Esophagus squamous epithelium (tissue), 5 donors: ENCODE results near the gene AKAP14. TPM values are rescaled to one million over a fixed set of nuclear protein-coding genes. Genes with fewer than 3 reads are reported as not detected.
A peak's percentile ranks its signal among the peaks of the same experiment; 100 is the strongest.
"Not testable (repeated sequence)": the region's sequence is repeated elsewhere in the genome, so short reads cannot be mapped to it uniquely, and the experiment has no call there.

Experiments
- DNase-seq: peaks from one replicate; lab custom pipeline; 2025; lab: John Stamatoyannopoulos, UW
- H3K27ac ChIP-seq, 4 donors: fragments of 200-600 bp; sonication (generic); one replicate each; pipeline ENCODE4 v1.5.1; 2016 to 2019; ENCODE audit warnings: mild to moderate bottlenecking in 1 of 4
- H3K27me3 ChIP-seq, 4 donors: fragments of 200-600 bp; sonication (generic); 1 replicate in 3 of 4; 2 replicates in 1 of 4; pipeline versions ENCODE4 v1.5.1 to v1.6.0; 2017 to 2021; ENCODE audit warnings: antibody characterized with exemption in 1 of 4
- H3K36me3 ChIP-seq, 3 donors: fragments of 200-600 bp; sonication (generic); one replicate each; pipeline ENCODE4 v1.5.1; 2016 to 2019
- H3K4me1 ChIP-seq, 3 donors: fragments of 200-600 bp; sonication (generic); one replicate each; pipeline ENCODE4 v1.5.1; 2017 to 2019
- H3K4me3 ChIP-seq, 4 donors: fragments of 200-600 bp; sonication (generic); 1 replicate in 3 of 4; 2 replicates in 1 of 4; pipeline ENCODE4 v1.5.1; 2016 to 2019; ENCODE audit warnings: mild to moderate bottlenecking in 2 of 4, moderate library complexity in 1 of 4
- H3K9me3 ChIP-seq, 3 donors: fragments of 200-600 bp; sonication (generic); one replicate each; pipeline ENCODE4 v1.5.1; 2016 to 2019
- POLR2A ChIP-seq, 4 donors: fragments of 450-650 bp; IDR thresholded peaks; one replicate each; pipeline ENCODE4 v1.6.1; 2017; ENCODE audit warnings: antibody characterized with exemption in 4 of 4, mild to moderate bottlenecking in 4 of 4, moderate library complexity in 3 of 4
- WGBS, 2 donors: methylation state at CpG; one replicate each; pipeline ENCODE4 v1.1.5; 2018; 5-methylcytosine and 5-hydroxymethylcytosine counted together
- intact Hi-C: fragments of 100-400 bp; cut with DNase I; formaldehyde crosslinking; loops from one replicate; pipeline ENCODE4 v1.15.0; 2022
- total RNA-seq, 4 donors: library from RNA; depleted of rRNA; stranded (reverse); fragments of >200 nt; gene quantifications; one replicate each; pipeline ENCODE4 v1.1.0, GENCODE V29; 2016
- TF ChIP-seq, protein P1 (sequence below), 6 experiments: fragments of 450-650 bp in 4 of 6; fragments of 200-600 bp in 2 of 6; sonication (generic) in 2 of 6; IDR thresholded peaks; one replicate each; pipeline ENCODE4 v1.5.1; 2016 to 2019; ENCODE audit warnings: antibody characterized with exemption in 6 of 6, mild to moderate bottlenecking in 4 of 6, moderate library complexity in 4 of 6
- donor health status: DM: yes; HTN: yes; CAD: no.

Gene AKAP14
- total RNA-seq, 4 donors from 2014 or later = not detected

DNA sequence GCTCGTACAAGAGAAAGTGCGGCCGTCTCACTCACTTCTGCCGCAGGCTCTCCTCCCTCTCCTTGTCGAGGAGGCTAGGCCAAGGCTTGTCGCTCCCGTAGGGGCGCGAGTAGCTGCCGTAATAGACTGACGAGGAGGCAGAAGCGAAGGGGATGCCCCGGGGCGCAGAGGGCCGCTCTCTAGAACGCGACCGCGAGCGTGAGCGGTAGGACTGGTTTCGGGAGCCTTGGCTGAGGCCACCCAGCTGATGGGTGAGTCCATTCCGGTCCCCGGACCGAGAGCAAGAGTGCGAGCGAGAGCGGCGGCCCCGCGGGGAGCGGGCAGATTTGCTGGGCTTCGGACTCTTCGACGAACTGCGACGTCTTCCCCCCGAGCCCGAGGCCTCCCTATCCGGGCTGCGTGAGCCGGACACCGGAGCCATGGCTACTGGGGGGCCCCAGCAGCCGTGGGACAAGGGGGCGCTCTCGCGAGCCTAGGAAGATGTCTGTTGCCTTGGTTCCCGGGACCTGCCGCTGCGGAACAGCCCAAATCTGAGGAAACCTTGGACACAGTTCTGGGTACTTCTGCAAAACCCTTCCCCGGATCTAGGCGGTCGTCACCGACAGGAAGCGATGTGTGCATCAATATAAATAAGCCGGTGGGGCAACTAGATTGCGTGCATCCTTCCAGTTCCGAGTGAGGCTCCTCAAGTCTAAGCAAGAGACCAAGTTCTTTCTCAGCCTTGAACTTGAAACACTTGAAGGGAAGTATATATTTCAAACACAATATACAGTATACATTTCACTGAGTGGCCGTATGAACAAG, 47.7 kb downstream of the AKAP14 start, which contains the start of gene NKAP:
NKAP (minus strand) TSS at position 567 of the 804 bp plus-strand sequence; CDS start at position 421, 146 bp downstream.
- DNase-seq = peak; percentile 8
- whole genome bisulfite sequencing, 2 donors = 3 to 19% methylated on average over 8 to 23 of the region's 59 CpGs
- H3K9me3 ChIP-seq = no peaks in the 10 kb centered on the region
- TF ChIP-seq, protein P1, sequence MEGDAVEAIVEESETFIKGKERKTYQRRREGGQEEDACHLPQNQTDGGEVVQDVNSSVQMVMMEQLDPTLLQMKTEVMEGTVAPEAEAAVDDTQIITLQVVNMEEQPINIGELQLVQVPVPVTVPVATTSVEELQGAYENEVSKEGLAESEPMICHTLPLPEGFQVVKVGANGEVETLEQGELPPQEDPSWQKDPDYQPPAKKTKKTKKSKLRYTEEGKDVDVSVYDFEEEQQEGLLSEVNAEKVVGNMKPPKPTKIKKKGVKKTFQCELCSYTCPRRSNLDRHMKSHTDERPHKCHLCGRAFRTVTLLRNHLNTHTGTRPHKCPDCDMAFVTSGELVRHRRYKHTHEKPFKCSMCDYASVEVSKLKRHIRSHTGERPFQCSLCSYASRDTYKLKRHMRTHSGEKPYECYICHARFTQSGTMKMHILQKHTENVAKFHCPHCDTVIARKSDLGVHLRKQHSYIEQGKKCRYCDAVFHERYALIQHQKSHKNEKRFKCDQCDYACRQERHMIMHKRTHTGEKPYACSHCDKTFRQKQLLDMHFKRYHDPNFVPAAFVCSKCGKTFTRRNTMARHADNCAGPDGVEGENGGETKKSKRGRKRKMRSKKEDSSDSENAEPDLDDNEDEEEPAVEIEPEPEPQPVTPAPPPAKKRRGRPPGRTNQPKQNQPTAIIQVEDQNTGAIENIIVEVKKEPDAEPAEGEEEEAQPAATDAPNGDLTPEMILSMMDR (IDR thresholded peaks at IDR 0.05) = peak in 1 of 6 experiments; percentile 13
- TF ChIP-seq POLR2A (IDR thresholded peaks at IDR 0.05) = peak in 2 of 4 donors; percentile 22 to 55
- H3K36me3 ChIP-seq = no peaks in the 10 kb centered on the region
- peak within 1 kb of the TSS; percentile 65 to 85 (median 76) for H3K4me3 ChIP-seq
- no peaks in the 10 kb centered on the region for H3K27me3 ChIP-seq
- peak within 1 kb of the TSS; percentile 86 to 94 (median 92) for H3K27ac ChIP-seq
- H3K4me1 ChIP-seq = peaks cover 3 to 19% (median 8%) of the 10 kb centered on the region in 3 donors
- intact Hi-C loops = no loop called here

- no peaks in the 10 kb centered on the region for H3K36me3 ChIP-seq
- H3K27me3 ChIP-seq = no peaks in the 10 kb centered on the region
- no peaks in the 10 kb centered on the region for H3K9me3 ChIP-seq
- H3K4me3 ChIP-seq = no peak overlapping the region
- DNase-seq = no peak
- 57 to 100% methylated on average over 3 to 6 of the region's 6 CpGs for WGBS, 2 donors
- no peak overlapping the region for H3K27ac ChIP-seq
- intact Hi-C loops = no loop called here
- no peak for TF ChIP-seq POLR2A (IDR thresholded peaks at IDR 0.05)
- TF ChIP-seq, protein P1 (IDR thresholded peaks at IDR 0.05) = no peak
- H3K4me1 ChIP-seq = peaks cover 3 to 19% (median 8%) of the 10 kb centered on the region in 3 donors
These were observed 49.8 kb downstream of the AKAP14 start for GRCh38 chrX:119945481-119945880.

- Histone ChIP-seq H3K4me1 (peaks cover 0 to 3% (median 0%) of the 10 kb centered on the region in 3 donors), H3K9me3 (no peaks in the 10 kb centered on the region), H3K27me3 (no peaks in the 10 kb centered on the region), H3K4me3 (no peak overlapping the region), H3K27ac (no peak overlapping the region), H3K36me3 (no peaks in the 10 kb centered on the region)
- TF ChIP-seq, protein P1 (IDR thresholded peaks at IDR 0.05) = peak in 1 of 6 experiments; percentile 11
- TF ChIP-seq POLR2A (IDR thresholded peaks at IDR 0.05) = no peak
- intact Hi-C loops = no loop called here
- 80 to 81% methylated on average over 4 to 5 of the region's 5 CpGs for WGBS, 2 donors
- no peak for DNase-seq
These were observed 52.7 kb downstream of the AKAP14 start for GRCh38 chrX:119948381-119948780.

GRCh38 chrX:119954374-119954773, 58.7 kb downstream of the AKAP14 start:
- no peaks in the 10 kb centered on the region for H3K36me3 ChIP-seq
- H3K4me1 ChIP-seq = no peaks in the 10 kb centered on the region
- no peak for DNase-seq
- no peaks in the 10 kb centered on the region for H3K27me3 ChIP-seq
- H3K9me3 ChIP-seq = peaks cover 0 to 4% (median 0%) of the 10 kb centered on the region in 3 donors
- no peak overlapping the region for H3K4me3 ChIP-seq
- WGBS, 2 donors = 66 to 92% methylated on average over 3 of the region's 3 CpGs
- intact Hi-C loops = no loop called here
- no peak for TF ChIP-seq POLR2A (IDR thresholded peaks at IDR 0.05)
- TF ChIP-seq, protein P1 (IDR thresholded peaks at IDR 0.05) = no peak
- H3K27ac ChIP-seq = no peak overlapping the region

DNA sequence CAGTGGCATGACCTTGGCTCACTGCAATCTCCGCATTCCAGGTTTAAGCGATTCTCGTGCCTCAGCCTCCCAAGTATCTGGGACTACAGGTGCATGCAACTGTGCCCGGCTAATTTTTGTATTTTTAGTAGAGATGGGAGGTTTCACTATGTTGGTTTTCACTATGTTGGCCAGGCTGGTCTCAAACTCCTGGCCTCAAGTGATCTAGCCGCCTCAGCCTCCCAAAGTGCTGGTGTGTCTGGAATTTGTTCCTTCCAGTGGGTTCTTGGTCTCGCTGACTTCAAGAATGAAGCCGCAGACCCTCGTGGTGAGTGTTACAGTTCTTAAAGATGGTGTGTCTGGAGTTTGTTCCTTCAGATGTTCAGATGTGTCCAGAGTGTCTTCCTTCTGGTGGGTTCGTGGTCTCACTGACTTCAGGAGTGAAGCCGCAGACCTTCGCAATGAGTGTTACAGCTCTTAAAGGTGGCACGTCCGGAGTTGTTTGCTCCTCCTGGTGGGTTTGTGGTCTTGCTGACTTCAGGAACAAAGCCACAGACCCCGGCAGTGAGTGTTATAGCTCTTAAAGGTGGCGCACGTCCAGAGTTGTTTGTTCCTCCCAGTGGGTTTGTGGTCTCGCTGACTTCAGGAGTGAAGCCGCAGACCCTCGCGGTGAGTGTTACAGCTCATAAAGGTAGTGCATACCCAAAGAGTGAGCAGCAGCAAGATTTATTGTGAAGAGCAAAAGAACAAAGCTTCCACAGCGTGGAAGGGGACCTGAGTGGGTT, 60.3 kb downstream of the AKAP14 start:
- H3K27ac ChIP-seq, intact Hi-C loops, H3K27me3 ChIP-seq, DNase-seq, H3K36me3 ChIP-seq, H3K4me3 ChIP-seq, H3K4me1 ChIP-seq, H3K9me3 ChIP-seq: not testable (repeated sequence)
- WGBS, 2 donors = 75% methylated on average over 7 to 8 of the region's 21 CpGs
